ENCODE data around the gene HNRNPK. TPM values are rescaled to one million over a fixed set of nuclear protein-coding genes. Genes with fewer than 3 reads are reported as not detected.

The HNRNPK gene
- total and polyA plus RNA-seq, 4 donors: 137 to 403 (median 231) TPM

GRCh38 chr9:83965350-83966208, 14.4 kb downstream of the HNRNPK start:
- Histone ChIP-seq H3K9me3 (ENCODE audit: control insufficient read depth in 4 of 4, low read length in 3 of 4) (no peaks in the 10 kb centered on the region), H3K27ac (ENCODE audit: low read depth in 1 of 2, low read length in 2 of 2) (no peak overlapping the region), H3K4me3 (ENCODE audit: low read depth in 1 of 3, low read length in 3 of 3) (no peak overlapping the region), H3K9ac (ENCODE audit: low read depth in 1 of 2, low read length in 2 of 2) (no peak overlapping the region), H3K4me1 (ENCODE audit: control insufficient read depth in 4 of 4, insufficient read depth in 4 of 4, low read length in 3 of 4) (peaks cover 4 to 10% (median 8%) of the 10 kb centered on the region in 4 donors), H3K36me3 (ENCODE audit: control insufficient read depth in 4 of 4, insufficient read depth in 3 of 4, low read depth in 1 of 4, low read length in 3 of 4) (peaks cover 3 to 35% (median 29%) of the 10 kb centered on the region in 4 donors), H3K27me3 (ENCODE audit: control insufficient read depth in 4 of 4, insufficient read depth in 4 of 4, low read length in 3 of 4) (no peaks in the 10 kb centered on the region)
- 75% methylated on average over 11 of the region's 11 CpGs for WGBS
- DNase-seq (ENCODE audit: low spot score): no peak
- no peak for TF ChIP-seq SP1 (IDR thresholded peaks at IDR 0.05)
- TF ChIP-seq, protein P1, sequence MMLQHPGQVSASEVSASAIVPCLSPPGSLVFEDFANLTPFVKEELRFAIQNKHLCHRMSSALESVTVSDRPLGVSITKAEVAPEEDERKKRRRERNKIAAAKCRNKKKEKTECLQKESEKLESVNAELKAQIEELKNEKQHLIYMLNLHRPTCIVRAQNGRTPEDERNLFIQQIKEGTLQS (IDR thresholded peaks at IDR 0.05): no peak
- no peak for TF ChIP-seq HNF4G (IDR thresholded peaks at IDR 0.05)
- TF ChIP-seq CTCF (IDR thresholded peaks at IDR 0.05; ENCODE audit: low read depth, low read length, missing input control): no peak
- TF ChIP-seq TAF1 (conservative IDR thresholded peaks at IDR 0.05): no peak
- no peak for TF ChIP-seq YY1 (IDR thresholded peaks at IDR 0.05)
- no peak for TF ChIP-seq NR2F2 (IDR thresholded peaks at IDR 0.05)
- TF ChIP-seq GABPA (IDR thresholded peaks at IDR 0.05 in 1 of 2, conservative IDR thresholded peaks at IDR 0.05 in 1 of 2): no peak
- TF ChIP-seq JUND (IDR thresholded peaks at IDR 0.05): no peak
- TF ChIP-seq, protein P2, sequence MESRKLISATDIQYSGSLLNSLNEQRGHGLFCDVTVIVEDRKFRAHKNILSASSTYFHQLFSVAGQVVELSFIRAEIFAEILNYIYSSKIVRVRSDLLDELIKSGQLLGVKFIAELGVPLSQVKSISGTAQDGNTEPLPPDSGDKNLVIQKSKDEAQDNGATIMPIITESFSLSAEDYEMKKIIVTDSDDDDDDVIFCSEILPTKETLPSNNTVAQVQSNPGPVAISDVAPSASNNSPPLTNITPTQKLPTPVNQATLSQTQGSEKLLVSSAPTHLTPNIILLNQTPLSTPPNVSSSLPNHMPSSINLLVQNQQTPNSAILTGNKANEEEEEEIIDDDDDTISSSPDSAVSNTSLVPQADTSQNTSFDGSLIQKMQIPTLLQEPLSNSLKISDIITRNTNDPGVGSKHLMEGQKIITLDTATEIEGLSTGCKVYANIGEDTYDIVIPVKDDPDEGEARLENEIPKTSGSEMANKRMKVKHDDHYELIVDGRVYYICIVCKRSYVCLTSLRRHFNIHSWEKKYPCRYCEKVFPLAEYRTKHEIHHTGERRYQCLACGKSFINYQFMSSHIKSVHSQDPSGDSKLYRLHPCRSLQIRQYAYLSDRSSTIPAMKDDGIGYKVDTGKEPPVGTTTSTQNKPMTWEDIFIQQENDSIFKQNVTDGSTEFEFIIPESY (IDR thresholded peaks at IDR 0.05): no peak
- no peak for TF ChIP-seq HNF4A (conservative IDR thresholded peaks at IDR 0.05)
- TF ChIP-seq RAD21 (IDR thresholded peaks at IDR 0.05): no peak
- no peak for TF ChIP-seq FOXA1 (IDR thresholded peaks at IDR 0.05)
- no peak for TF ChIP-seq RXRA (IDR thresholded peaks at IDR 0.05)
- no peak for TF ChIP-seq FOXA2 (IDR thresholded peaks at IDR 0.05)
- TF ChIP-seq, protein P3, sequence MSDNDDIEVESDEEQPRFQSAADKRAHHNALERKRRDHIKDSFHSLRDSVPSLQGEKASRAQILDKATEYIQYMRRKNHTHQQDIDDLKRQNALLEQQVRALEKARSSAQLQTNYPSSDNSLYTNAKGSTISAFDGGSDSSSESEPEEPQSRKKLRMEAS (IDR thresholded peaks at IDR 0.05): no peak
- TF ChIP-seq EGR1 (IDR thresholded peaks at IDR 0.05; ENCODE audit: low read depth in 2 of 2): no peak
- TF ChIP-seq, protein P4, sequence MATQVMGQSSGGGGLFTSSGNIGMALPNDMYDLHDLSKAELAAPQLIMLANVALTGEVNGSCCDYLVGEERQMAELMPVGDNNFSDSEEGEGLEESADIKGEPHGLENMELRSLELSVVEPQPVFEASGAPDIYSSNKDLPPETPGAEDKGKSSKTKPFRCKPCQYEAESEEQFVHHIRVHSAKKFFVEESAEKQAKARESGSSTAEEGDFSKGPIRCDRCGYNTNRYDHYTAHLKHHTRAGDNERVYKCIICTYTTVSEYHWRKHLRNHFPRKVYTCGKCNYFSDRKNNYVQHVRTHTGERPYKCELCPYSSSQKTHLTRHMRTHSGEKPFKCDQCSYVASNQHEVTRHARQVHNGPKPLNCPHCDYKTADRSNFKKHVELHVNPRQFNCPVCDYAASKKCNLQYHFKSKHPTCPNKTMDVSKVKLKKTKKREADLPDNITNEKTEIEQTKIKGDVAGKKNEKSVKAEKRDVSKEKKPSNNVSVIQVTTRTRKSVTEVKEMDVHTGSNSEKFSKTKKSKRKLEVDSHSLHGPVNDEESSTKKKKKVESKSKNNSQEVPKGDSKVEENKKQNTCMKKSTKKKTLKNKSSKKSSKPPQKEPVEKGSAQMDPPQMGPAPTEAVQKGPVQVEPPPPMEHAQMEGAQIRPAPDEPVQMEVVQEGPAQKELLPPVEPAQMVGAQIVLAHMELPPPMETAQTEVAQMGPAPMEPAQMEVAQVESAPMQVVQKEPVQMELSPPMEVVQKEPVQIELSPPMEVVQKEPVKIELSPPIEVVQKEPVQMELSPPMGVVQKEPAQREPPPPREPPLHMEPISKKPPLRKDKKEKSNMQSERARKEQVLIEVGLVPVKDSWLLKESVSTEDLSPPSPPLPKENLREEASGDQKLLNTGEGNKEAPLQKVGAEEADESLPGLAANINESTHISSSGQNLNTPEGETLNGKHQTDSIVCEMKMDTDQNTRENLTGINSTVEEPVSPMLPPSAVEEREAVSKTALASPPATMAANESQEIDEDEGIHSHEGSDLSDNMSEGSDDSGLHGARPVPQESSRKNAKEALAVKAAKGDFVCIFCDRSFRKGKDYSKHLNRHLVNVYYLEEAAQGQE (IDR thresholded peaks at IDR 0.05): no peak

All from liver (tissue), 9 donors.